Liver (tissue), 3 donors: ENCODE results near the gene GIPC2.

ENCODE experiments used
- EGR1 ChIP-seq, 2 donors: IDR thresholded peaks; 2 replicates each; pipeline ENCODE4 v1.6.1; 2016 to 2018; ENCODE audit warnings: antibody characterized with exemption in 2 of 2, low read depth in 2 of 2
- FOXA1 ChIP-seq: IDR thresholded peaks from 2 replicates; pipeline ENCODE4 v1.6.1; 2016; ENCODE audit warnings: antibody characterized with exemption
- GABPA ChIP-seq, 2 donors: IDR thresholded peaks in 1 of 2; conservative IDR thresholded peaks in 1 of 2; 2 replicates each; pipeline ENCODE4 v1.6.1; 2016; ENCODE audit warnings: antibody characterized with exemption in 2 of 2, mild to moderate bottlenecking in 1 of 2, moderate library complexity in 1 of 2
- JUND ChIP-seq, 2 donors: IDR thresholded peaks; 2 replicates each; pipeline ENCODE4 v1.6.1; 2016; ENCODE audit warnings: antibody characterized with exemption in 2 of 2
- RAD21 ChIP-seq, 2 donors: IDR thresholded peaks; 2 replicates each; pipeline ENCODE4 v1.6.1; 2016; ENCODE audit warnings: antibody characterized with exemption in 2 of 2, mild to moderate bottlenecking in 2 of 2
- SP1 ChIP-seq: IDR thresholded peaks from 2 replicates; pipeline ENCODE4 v1.6.1; 2018; ENCODE audit warnings: antibody characterized with exemption, mild to moderate bottlenecking
- TAF1 ChIP-seq: conservative IDR thresholded peaks from 2 replicates; pipeline ENCODE4 v1.6.1; 2016; ENCODE audit warnings: antibody characterized with exemption, mild to moderate bottlenecking
- YY1 ChIP-seq: IDR thresholded peaks from 2 replicates; pipeline ENCODE4 v1.6.1; 2016; ENCODE audit warnings: antibody characterized with exemption, mild to moderate bottlenecking
- TF ChIP-seq, protein P1 (sequence below): fragments of 150-350 bp; IDR thresholded peaks from 2 replicates; pipeline ENCODE4 v1.5.1; 2017; ENCODE audit warnings: improper control_type of control experiment, low read depth, low read length; ENCODE audit not compliant: missing input control
- TF ChIP-seq, protein P2 (sequence below): IDR thresholded peaks from 2 replicates; pipeline ENCODE4 v1.6.1; 2016; ENCODE audit warnings: antibody characterized with exemption, mild to moderate bottlenecking
- TF ChIP-seq, protein P3 (sequence below): IDR thresholded peaks from 2 replicates; pipeline ENCODE4 v1.6.1; 2016; ENCODE audit warnings: antibody characterized with exemption
- TF ChIP-seq, protein P4 (sequence below): IDR thresholded peaks from 2 replicates; pipeline ENCODE4 v1.6.1; 2016; ENCODE audit warnings: antibody characterized with exemption
- TF ChIP-seq, protein P5 (sequence below): IDR thresholded peaks from 2 replicates; pipeline ENCODE4 v1.6.1; 2016; ENCODE audit warnings: antibody characterized with exemption
- donor health status: healthy.
- donor health status: healthy.

DNA sequence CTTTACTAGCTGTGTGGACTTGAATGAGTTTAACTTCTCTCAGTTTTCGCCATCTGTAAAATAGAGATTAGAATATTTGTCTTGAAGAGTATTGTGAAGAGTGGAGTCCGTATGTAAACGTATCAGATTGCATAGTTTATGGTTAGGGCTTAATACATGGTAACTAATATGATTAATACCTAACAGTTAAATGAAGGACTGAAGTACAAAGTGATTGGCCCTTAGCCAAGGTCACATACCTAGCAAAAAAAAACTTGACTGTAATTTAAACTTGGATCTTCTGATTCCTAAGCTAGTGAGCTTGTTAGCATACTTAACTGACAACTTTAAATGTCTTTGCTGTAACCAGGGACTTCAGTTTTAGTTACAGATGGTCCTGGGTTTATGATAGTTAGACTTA is 1.9 kb downstream of the GIPC2 start:
- TF ChIP-seq, protein P1, sequence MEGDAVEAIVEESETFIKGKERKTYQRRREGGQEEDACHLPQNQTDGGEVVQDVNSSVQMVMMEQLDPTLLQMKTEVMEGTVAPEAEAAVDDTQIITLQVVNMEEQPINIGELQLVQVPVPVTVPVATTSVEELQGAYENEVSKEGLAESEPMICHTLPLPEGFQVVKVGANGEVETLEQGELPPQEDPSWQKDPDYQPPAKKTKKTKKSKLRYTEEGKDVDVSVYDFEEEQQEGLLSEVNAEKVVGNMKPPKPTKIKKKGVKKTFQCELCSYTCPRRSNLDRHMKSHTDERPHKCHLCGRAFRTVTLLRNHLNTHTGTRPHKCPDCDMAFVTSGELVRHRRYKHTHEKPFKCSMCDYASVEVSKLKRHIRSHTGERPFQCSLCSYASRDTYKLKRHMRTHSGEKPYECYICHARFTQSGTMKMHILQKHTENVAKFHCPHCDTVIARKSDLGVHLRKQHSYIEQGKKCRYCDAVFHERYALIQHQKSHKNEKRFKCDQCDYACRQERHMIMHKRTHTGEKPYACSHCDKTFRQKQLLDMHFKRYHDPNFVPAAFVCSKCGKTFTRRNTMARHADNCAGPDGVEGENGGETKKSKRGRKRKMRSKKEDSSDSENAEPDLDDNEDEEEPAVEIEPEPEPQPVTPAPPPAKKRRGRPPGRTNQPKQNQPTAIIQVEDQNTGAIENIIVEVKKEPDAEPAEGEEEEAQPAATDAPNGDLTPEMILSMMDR = no peak
- TF ChIP-seq EGR1 (IDR thresholded peaks at IDR 0.05; ENCODE audit: low read depth in 2 of 2) (no peak), YY1 (no peak), TAF1 (no peak), JUND (IDR thresholded peaks at IDR 0.05) (no peak), RAD21 (IDR thresholded peaks at IDR 0.05) (no peak), SP1 (no peak), FOXA1 (no peak), GABPA (IDR thresholded peaks at IDR 0.05 in 1 of 2, conservative IDR thresholded peaks at IDR 0.05 in 1 of 2) (no peak)
- TF ChIP-seq, protein P2, sequence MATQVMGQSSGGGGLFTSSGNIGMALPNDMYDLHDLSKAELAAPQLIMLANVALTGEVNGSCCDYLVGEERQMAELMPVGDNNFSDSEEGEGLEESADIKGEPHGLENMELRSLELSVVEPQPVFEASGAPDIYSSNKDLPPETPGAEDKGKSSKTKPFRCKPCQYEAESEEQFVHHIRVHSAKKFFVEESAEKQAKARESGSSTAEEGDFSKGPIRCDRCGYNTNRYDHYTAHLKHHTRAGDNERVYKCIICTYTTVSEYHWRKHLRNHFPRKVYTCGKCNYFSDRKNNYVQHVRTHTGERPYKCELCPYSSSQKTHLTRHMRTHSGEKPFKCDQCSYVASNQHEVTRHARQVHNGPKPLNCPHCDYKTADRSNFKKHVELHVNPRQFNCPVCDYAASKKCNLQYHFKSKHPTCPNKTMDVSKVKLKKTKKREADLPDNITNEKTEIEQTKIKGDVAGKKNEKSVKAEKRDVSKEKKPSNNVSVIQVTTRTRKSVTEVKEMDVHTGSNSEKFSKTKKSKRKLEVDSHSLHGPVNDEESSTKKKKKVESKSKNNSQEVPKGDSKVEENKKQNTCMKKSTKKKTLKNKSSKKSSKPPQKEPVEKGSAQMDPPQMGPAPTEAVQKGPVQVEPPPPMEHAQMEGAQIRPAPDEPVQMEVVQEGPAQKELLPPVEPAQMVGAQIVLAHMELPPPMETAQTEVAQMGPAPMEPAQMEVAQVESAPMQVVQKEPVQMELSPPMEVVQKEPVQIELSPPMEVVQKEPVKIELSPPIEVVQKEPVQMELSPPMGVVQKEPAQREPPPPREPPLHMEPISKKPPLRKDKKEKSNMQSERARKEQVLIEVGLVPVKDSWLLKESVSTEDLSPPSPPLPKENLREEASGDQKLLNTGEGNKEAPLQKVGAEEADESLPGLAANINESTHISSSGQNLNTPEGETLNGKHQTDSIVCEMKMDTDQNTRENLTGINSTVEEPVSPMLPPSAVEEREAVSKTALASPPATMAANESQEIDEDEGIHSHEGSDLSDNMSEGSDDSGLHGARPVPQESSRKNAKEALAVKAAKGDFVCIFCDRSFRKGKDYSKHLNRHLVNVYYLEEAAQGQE = no peak
- TF ChIP-seq, protein P3, sequence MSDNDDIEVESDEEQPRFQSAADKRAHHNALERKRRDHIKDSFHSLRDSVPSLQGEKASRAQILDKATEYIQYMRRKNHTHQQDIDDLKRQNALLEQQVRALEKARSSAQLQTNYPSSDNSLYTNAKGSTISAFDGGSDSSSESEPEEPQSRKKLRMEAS = no peak
- TF ChIP-seq, protein P4, sequence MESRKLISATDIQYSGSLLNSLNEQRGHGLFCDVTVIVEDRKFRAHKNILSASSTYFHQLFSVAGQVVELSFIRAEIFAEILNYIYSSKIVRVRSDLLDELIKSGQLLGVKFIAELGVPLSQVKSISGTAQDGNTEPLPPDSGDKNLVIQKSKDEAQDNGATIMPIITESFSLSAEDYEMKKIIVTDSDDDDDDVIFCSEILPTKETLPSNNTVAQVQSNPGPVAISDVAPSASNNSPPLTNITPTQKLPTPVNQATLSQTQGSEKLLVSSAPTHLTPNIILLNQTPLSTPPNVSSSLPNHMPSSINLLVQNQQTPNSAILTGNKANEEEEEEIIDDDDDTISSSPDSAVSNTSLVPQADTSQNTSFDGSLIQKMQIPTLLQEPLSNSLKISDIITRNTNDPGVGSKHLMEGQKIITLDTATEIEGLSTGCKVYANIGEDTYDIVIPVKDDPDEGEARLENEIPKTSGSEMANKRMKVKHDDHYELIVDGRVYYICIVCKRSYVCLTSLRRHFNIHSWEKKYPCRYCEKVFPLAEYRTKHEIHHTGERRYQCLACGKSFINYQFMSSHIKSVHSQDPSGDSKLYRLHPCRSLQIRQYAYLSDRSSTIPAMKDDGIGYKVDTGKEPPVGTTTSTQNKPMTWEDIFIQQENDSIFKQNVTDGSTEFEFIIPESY = no peak
- TF ChIP-seq, protein P5, sequence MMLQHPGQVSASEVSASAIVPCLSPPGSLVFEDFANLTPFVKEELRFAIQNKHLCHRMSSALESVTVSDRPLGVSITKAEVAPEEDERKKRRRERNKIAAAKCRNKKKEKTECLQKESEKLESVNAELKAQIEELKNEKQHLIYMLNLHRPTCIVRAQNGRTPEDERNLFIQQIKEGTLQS = no peak
